Ascending aorta (tissue), 2 donors: ENCODE results near the gene ORAI1. TPM values are rescaled to one million over a fixed set of nuclear protein-coding genes. Genes with fewer than 3 reads are reported as not detected.
"Not testable (repeated sequence)": the region's sequence is repeated elsewhere in the genome, so short reads cannot be mapped to it uniquely, and the experiment has no call there.

Experiments used
- DNase-seq, 2 donors: peaks; one replicate each; pipeline ENCODE4 v3.0.0-alpha.2; 2019; ENCODE audit warnings: low spot score in 2 of 2
- H3K27ac ChIP-seq, 2 donors: fragments of 200-600 bp; sonication (generic); one replicate each; pipeline ENCODE4 v1.5.1; 2016 to 2017; ENCODE audit warnings: mild to moderate bottlenecking in 1 of 2
- H3K27me3 ChIP-seq: fragments of 200-600 bp; sonication (generic); one replicate; pipeline ENCODE4 v1.5.1; 2017
- H3K36me3 ChIP-seq, 2 donors: fragments of 200-600 bp; sonication (generic); one replicate each; pipeline ENCODE4 v1.5.1; 2016
- H3K4me1 ChIP-seq, 2 donors: fragments of 200-600 bp; sonication (generic); one replicate each; pipeline ENCODE4 v1.5.1; 2016 to 2017; ENCODE audit warnings: mild to moderate bottlenecking in 1 of 2
- H3K4me3 ChIP-seq, 2 donors: fragments of 200-600 bp; sonication (generic); one replicate each; pipeline ENCODE4 v1.5.1; 2016 to 2017; ENCODE audit warnings: mild to moderate bottlenecking in 1 of 2
- H3K9me3 ChIP-seq, 2 donors: fragments of 200-600 bp; sonication (generic); one replicate each; pipeline ENCODE4 v1.5.1; 2016
- CTCF ChIP-seq, 3 experiments: fragments of 200-600 bp in 2 of 3; fragments of 450-650 bp in 1 of 3; sonication (generic) in 2 of 3; IDR thresholded peaks; one replicate each; pipeline ENCODE4 v1.5.1; 2016 to 2019; ENCODE audit warnings: antibody characterized with exemption in 3 of 3, mild to moderate bottlenecking in 1 of 3, moderate library complexity in 1 of 3
- intact Hi-C: fragments of 100-400 bp; cut with DNase I; formaldehyde crosslinking; loops from one replicate; pipeline ENCODE4 v1.15.1; 2023
- total RNA-seq: library from RNA; depleted of rRNA; stranded (reverse); fragments of >200 nt; gene quantifications from one replicate; pipeline ENCODE4 v1.1.0, GENCODE V29; 2016

ORAI1 gene
- total RNA-seq, 1 donor from 2014 or later: 24.6 TPM

- H3K4me3 ChIP-seq: no peak overlapping the region
- intact Hi-C loops: no loop called here
- H3K9me3 ChIP-seq: no peaks in the 10 kb centered on the region
- no peaks in the 10 kb centered on the region for H3K36me3 ChIP-seq
- no peaks in the 10 kb centered on the region for H3K4me1 ChIP-seq
- H3K27me3 ChIP-seq: no peaks in the 10 kb centered on the region
- no peak for TF ChIP-seq CTCF (IDR thresholded peaks at IDR 0.05)
- DNase-seq: no peak
- no peak overlapping the region for H3K27ac ChIP-seq
Observed at GRCh38 chr12:121678716-121679300, 52.5 kb downstream of the ORAI1 start.

GRCh38 chr12:121679661-121680197, 53.4 kb downstream of the ORAI1 start:
- H3K9me3 ChIP-seq, H3K27me3 ChIP-seq, H3K4me1 ChIP-seq, DNase-seq, H3K36me3 ChIP-seq, H3K4me3 ChIP-seq, H3K27ac ChIP-seq: not testable (repeated sequence)
- intact Hi-C loops: loop anchor here (5.0 kb wide), 1 partner anchor 142 kb away; no protein-coding TSS in a partner anchor

- H3K27ac ChIP-seq: no peak overlapping the region
- H3K9me3 ChIP-seq: no peaks in the 10 kb centered on the region
- intact Hi-C loops: loop anchor here (5.0 kb wide), 1 partner anchor 198 kb away; the partner anchor contains the start of gene PSMD9
Observed at GRCh38 chr12:121688966-121689365, 62.6 kb downstream of the ORAI1 start.

GRCh38 chr12:121689430-121689829, 63.1 kb downstream of the ORAI1 start:
- Histone ChIP-seq H3K4me3 (no peak overlapping the region), H3K36me3 (no peaks in the 10 kb centered on the region), H3K4me1 (peaks cover 0 to 7% of the 10 kb centered on the region in 2 donors), H3K27ac (no peak overlapping the region), H3K9me3 (no peaks in the 10 kb centered on the region), H3K27me3 (no peaks in the 10 kb centered on the region)
- intact Hi-C loops: loop anchor here (5.0 kb wide), 1 partner anchor 198 kb away; the partner anchor contains the start of gene PSMD9
- no peak for TF ChIP-seq CTCF (IDR thresholded peaks at IDR 0.05)
- no peak for DNase-seq

More at GRCh38 chr12:121688966-121689365, 62.6 kb downstream of the ORAI1 start:
- Histone ChIP-seq H3K4me1 (peaks cover 0 to 7% of the 10 kb centered on the region in 2 donors), H3K4me3 (no peak overlapping the region), H3K36me3 (no peaks in the 10 kb centered on the region), H3K27me3 (no peaks in the 10 kb centered on the region)
- no peak for TF ChIP-seq CTCF (IDR thresholded peaks at IDR 0.05)
- DNase-seq: no peak

Other genes with a start within 250 kb of the ORAI1 start
- gene RNF34, start 226.4 kb upstream of the ORAI1 start, total RNA-seq: 45.1 TPM
- gene KDM2B, start 45.5 kb upstream of the ORAI1 start, total RNA-seq: 17.3 TPM
- not detected for gene MORN3, start 43.1 kb downstream of the ORAI1 start, total RNA-seq
- gene TMEM120B, start 86.2 kb downstream of the ORAI1 start, total RNA-seq: 9.7 TPM
- gene RHOF, start 167.2 kb downstream of the ORAI1 start, total RNA-seq: 1.9 TPM
- gene SETD1B, start 177.5 kb downstream of the ORAI1 start, total RNA-seq: 22.7 TPM
- gene HPD, start 232.3 kb downstream of the ORAI1 start, total RNA-seq: 0.96 TPM